Endothelial cell of umbilical vein (primary cell): ENCODE data around the gene PAFAH2. TPM values are rescaled to one million over a fixed set of nuclear protein-coding genes. Genes with fewer than 3 reads are reported as not detected.

ENCODE experiments used
- BruUV-seq: library from RNA; stranded (reverse); fragments of 400-500 nt; replicated peaks from 2 replicates; lab custom pipeline; 2021; lab: Mats Ljungman, UMichigan
- CTCF ChIA-PET: fragments of 300-600, 350-600 bp; sonication (Branson Sonifier 250); formaldehyde crosslinking; loops from one replicate; lab custom pipeline; 2021; ENCODE audit warnings: antibody characterized with exemption, inconsistent platforms; lab: Charles Lee
- POLR2A ChIA-PET: fragments of 300-600, 350-600 bp; sonication (Branson Sonifier 250); formaldehyde crosslinking; loops from one replicate; lab custom pipeline; 2021; ENCODE audit warnings: antibody characterized with exemption, inconsistent platforms; lab: Charles Lee
- DNase-seq: peaks from one replicate; pipeline ENCODE4 v3.0.0-alpha.2; 2011; ENCODE audit warnings: low read depth, low spot score
- FAIRE-seq: peaks from 2 replicates; lab custom pipeline; 2011; peaks lifted over from hg19 to GRCh38; lab: Jason Lieb, UNC
- H2AFZ ChIP-seq: 2 replicates; pipeline ENCODE4 v1.6.0; 2012; ENCODE audit warnings: low read depth, low read length, control low read depth, inconsistent platforms
- H3K27ac ChIP-seq: 2 replicates; pipeline ENCODE4 v1.5.1; 2011; ENCODE audit warnings: low read depth, mild to moderate bottlenecking, control low read depth, low read length, moderate library complexity; ENCODE audit not compliant: insufficient read depth
- H3K27me3 ChIP-seq, 2 experiments: 2 replicates each; pipeline versions ENCODE4 v1.6.0 to v1.6.1; 2011; ENCODE audit warnings: low read length in 2 of 2, mixed read lengths in 1 of 2; ENCODE audit not compliant: control insufficient read depth in 2 of 2, insufficient read depth in 2 of 2
- H3K36me3 ChIP-seq, 2 experiments: 2 replicates in 1 of 2; 3 replicates in 1 of 2; pipeline ENCODE4 v1.5.1; 2011; ENCODE audit warnings: low read length in 2 of 2, mild to moderate bottlenecking in 1 of 2, moderate library complexity in 1 of 2; ENCODE audit not compliant: control insufficient read depth in 2 of 2, insufficient read depth in 2 of 2; ENCODE audit errors: extremely low read depth in 1 of 2
- H3K4me1 ChIP-seq: 3 replicates; pipeline ENCODE4 v1.5.1; 2011; ENCODE audit warnings: mild to moderate bottlenecking, low read length; ENCODE audit not compliant: control insufficient read depth, insufficient read depth; ENCODE audit errors: extremely low read depth
- H3K4me2 ChIP-seq: 2 replicates; pipeline ENCODE4 v1.6.1; 2011; ENCODE audit warnings: low read length, control low read depth, mixed read lengths; ENCODE audit not compliant: insufficient read depth
- H3K4me3 ChIP-seq, 3 experiments: fragments of 200-600 bp in 1 of 3; sonication (generic), shearing (Covaris generic) in 1 of 3; replicated peaks in 1 of 3; 2 replicates each; pipeline ENCODE4 v1.5.1; 2011 to 2016; ENCODE audit warnings: control low read depth in 3 of 3, low read length in 3 of 3, mild to moderate bottlenecking in 2 of 3, inconsistent platforms in 1 of 3, low read depth in 1 of 3, moderate library complexity in 1 of 3; ENCODE audit not compliant: insufficient read depth in 1 of 3
- H3K79me2 ChIP-seq: 2 replicates; pipeline ENCODE4 v1.6.0; 2012; ENCODE audit warnings: low read length, inconsistent platforms; ENCODE audit not compliant: control insufficient read depth, insufficient read depth
- H3K9ac ChIP-seq: replicated peaks from 2 replicates; pipeline ENCODE3; 2011; ENCODE audit warnings: low read length, control low read depth; ENCODE audit not compliant: insufficient read depth; ENCODE audit errors: extremely low read depth
- H3K9me1 ChIP-seq: replicated peaks from 3 replicates; pipeline ENCODE4 v1.6.0; 2011; ENCODE audit warnings: mild to moderate bottlenecking, low read length; ENCODE audit not compliant: control insufficient read depth, insufficient read depth; ENCODE audit errors: extremely low read depth
- H3K9me3 ChIP-seq: replicated peaks from 2 replicates; pipeline ENCODE4 v1.5.1; 2012; ENCODE audit warnings: low read length, inconsistent platforms; ENCODE audit not compliant: control insufficient read depth, insufficient read depth
- H4K20me1 ChIP-seq: replicated peaks from 2 replicates; pipeline ENCODE3; 2011; ENCODE audit warnings: mild to moderate bottlenecking, low read length; ENCODE audit not compliant: control insufficient read depth, insufficient read depth; ENCODE audit errors: extremely low read depth
- EZH2 ChIP-seq: IDR thresholded peaks from 2 replicates; pipeline ENCODE4 v1.6.1; 2012; ENCODE audit warnings: borderline replicate concordance, low read depth, mild to moderate bottlenecking, moderate library complexity, low read length, inconsistent platforms; ENCODE audit not compliant: severe bottlenecking
- FOS ChIP-seq: IDR thresholded peaks from 2 replicates; pipeline ENCODE4 v1.6.1; 2011; ENCODE audit warnings: mild to moderate bottlenecking, low read length, moderate library complexity, borderline replicate concordance; ENCODE audit not compliant: insufficient read depth
- GATA2 ChIP-seq: IDR thresholded peaks from 2 replicates; pipeline ENCODE4 v1.7.0; 2011; ENCODE audit warnings: low read depth, mild to moderate bottlenecking, moderate library complexity, mixed read lengths, low read length; ENCODE audit not compliant: insufficient read length, insufficient read depth
- JUN ChIP-seq: IDR thresholded peaks from 2 replicates; pipeline ENCODE4 v1.6.1; 2011; ENCODE audit warnings: borderline replicate concordance, low read depth; ENCODE audit not compliant: insufficient read length, insufficient read depth
- MYC ChIP-seq: IDR thresholded peaks from one replicate; pipeline ENCODE4 v1.6.1; 2011; ENCODE audit warnings: mild to moderate bottlenecking, low read depth, low read length
- POLR2A ChIP-seq: IDR thresholded peaks from 2 replicates; pipeline ENCODE4 v1.6.1; 2012; ENCODE audit warnings: low read depth, mild to moderate bottlenecking, control low read depth, low read length
- POLR2AphosphoS5 ChIP-seq: IDR thresholded peaks from 2 replicates; pipeline ENCODE4 v1.6.1; 2012; ENCODE audit warnings: low read depth, mild to moderate bottlenecking, control low read depth, low read length, moderate library complexity; ENCODE audit not compliant: insufficient read depth
- dilution Hi-C: fragments of 300-500 bp; cut with MboI; formaldehyde crosslinking; loops from one replicate; pipeline ENCODE4 v1.15.0; 2019; ENCODE audit warnings: low sequenced_read_pairs; ENCODE audit not compliant: extremely low pct_ligation_motif_present
- intact Hi-C: fragments of 100-400 bp; cut with micrococcal nuclease; formaldehyde crosslinking; loops from one replicate; pipeline ENCODE4 v1.10.0; 2022
- polyA plus RNA-seq, 4 experiments: library from polyadenylated mRNA; depleted of rRNA in 3 of 4; stranded (reverse) in 3 of 4; unstranded in 1 of 4; fragments of >200 nt; gene quantifications; 2 replicates each; pipeline versions ENCODE4 v1.2.1 to v1.2.3, GENCODE V29; 2011 to 2012; ENCODE audit warnings: missing spikeins in 1 of 4
- total RNA-seq: library from RNA; stranded (reverse); gene quantifications from 2 replicates; pipeline ENCODE4 v1.2.3, GENCODE V29; 2021
- TF ChIP-seq, protein P1 (sequence below), 2 donors: IDR thresholded peaks; 1 replicate in 1 of 2; 2 replicates in 1 of 2; pipeline ENCODE4 v1.5.1; 2011; ENCODE audit warnings: low read length in 2 of 2, mild to moderate bottlenecking in 2 of 2, moderate library complexity in 2 of 2, control low read depth in 1 of 2, inconsistent platforms in 1 of 2, low read depth in 1 of 2; ENCODE audit not compliant: insufficient read depth in 1 of 2; ENCODE audit errors: extremely low read depth in 1 of 2
- TF ChIP-seq, protein P2 (sequence below): IDR thresholded peaks from 2 replicates; pipeline ENCODE4 v1.6.1; 2011; ENCODE audit not compliant: insufficient read depth, insufficient read length

The PAFAH2 gene
- total and polyA plus RNA-seq, 2 donors (not counting 3 experiments of a cell fraction or from before 2014, with no cell fraction given) = 6.0 to 6.9 TPM

DNA sequence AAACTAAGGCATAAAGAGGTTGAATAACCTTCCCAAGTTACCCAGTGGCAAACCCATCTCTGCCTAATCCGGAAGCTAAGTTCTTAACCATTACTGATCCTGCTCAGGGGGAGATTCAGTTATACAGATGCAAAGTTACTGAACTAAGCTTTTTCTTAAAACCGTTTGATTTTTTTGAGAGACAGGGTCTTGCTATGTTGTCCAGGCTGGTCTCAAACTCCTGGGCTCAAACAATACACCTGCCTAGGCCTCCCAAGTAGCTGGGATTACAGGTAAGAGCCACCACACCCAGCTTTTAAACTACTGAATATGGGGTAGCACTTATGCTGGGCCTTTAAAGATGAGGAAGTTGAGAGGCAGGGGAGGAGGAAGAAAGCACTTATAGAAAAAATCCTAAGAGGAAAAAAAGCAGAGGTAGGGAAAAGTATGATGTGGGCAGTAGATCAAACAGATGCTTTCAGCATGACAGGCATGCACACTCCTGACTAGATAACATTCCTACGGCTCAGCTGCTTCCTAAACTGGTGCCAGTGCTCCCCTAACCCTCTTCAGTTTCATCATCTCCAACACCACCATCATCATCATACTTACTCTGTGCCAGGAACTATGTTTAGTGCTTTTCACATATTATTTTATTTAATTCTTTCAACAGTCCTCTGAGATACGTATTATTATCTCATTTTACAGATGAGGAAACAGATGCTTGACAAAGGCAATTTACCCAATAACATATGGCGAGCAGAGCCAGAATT is 5.8 kb downstream of the PAFAH2 start:
- dilution Hi-C loops (loop anchor here (25.0 kb wide), 1 partner anchor 105 kb away; the partner anchor contains the start of gene PAQR7), intact Hi-C loops (no loop called here)
- no peak overlapping the region for H3K9ac ChIP-seq
- TF ChIP-seq, protein P1, sequence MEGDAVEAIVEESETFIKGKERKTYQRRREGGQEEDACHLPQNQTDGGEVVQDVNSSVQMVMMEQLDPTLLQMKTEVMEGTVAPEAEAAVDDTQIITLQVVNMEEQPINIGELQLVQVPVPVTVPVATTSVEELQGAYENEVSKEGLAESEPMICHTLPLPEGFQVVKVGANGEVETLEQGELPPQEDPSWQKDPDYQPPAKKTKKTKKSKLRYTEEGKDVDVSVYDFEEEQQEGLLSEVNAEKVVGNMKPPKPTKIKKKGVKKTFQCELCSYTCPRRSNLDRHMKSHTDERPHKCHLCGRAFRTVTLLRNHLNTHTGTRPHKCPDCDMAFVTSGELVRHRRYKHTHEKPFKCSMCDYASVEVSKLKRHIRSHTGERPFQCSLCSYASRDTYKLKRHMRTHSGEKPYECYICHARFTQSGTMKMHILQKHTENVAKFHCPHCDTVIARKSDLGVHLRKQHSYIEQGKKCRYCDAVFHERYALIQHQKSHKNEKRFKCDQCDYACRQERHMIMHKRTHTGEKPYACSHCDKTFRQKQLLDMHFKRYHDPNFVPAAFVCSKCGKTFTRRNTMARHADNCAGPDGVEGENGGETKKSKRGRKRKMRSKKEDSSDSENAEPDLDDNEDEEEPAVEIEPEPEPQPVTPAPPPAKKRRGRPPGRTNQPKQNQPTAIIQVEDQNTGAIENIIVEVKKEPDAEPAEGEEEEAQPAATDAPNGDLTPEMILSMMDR (IDR thresholded peaks at IDR 0.05; ENCODE audit: extremely low read depth in 1 of 2, insufficient read depth in 1 of 2, low read depth in 1 of 2, low read length in 2 of 2) = no peak
- no peak for TF ChIP-seq EZH2
- TF ChIP-seq MYC = no peak
- no peak for TF ChIP-seq GATA2
- no peak for TF ChIP-seq JUN
- no peak for TF ChIP-seq POLR2AphosphoS5
- TF ChIP-seq FOS = no peak
- no peak for TF ChIP-seq POLR2A
- TF ChIP-seq, protein P2, sequence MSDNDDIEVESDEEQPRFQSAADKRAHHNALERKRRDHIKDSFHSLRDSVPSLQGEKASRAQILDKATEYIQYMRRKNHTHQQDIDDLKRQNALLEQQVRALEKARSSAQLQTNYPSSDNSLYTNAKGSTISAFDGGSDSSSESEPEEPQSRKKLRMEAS = no peak
- no peaks in the 10 kb centered on the region for H3K9me3 ChIP-seq
- no peaks in the 10 kb centered on the region for H3K27me3 ChIP-seq
- H3K79me2 ChIP-seq = no peaks in the 10 kb centered on the region
- H2AFZ ChIP-seq = no peak overlapping the region
- ChIA-PET POLR2A (no interaction called here), CTCF (interaction anchor here (1.0 to 1.1 kb wide), 2 partner anchors 17 to 97 kb away, joined by 3 to 5 read pairs; no protein-coding TSS in a partner anchor)
- no peak overlapping the region for H3K4me2 ChIP-seq
- H3K4me1 ChIP-seq = peaks cover 5% of the 10 kb centered on the region
- H3K9me1 ChIP-seq = no peaks in the 10 kb centered on the region
- no peak for FAIRE-seq
- H3K36me3 ChIP-seq = no peaks in the 10 kb centered on the region
- BruUV-seq = no TSS peak
- H4K20me1 ChIP-seq = no peaks in the 10 kb centered on the region
- DNase-seq = no peak
- no peak overlapping the region for H3K4me3 ChIP-seq
- no peak overlapping the region for H3K27ac ChIP-seq
